SK-N-SH (cell line): ENCODE data around the gene EN2.

Source experiments
- CHD2 ChIP-seq: fragments of 150-350 bp; IDR thresholded peaks from 2 replicates; pipeline ENCODE4 v1.6.1; 2018; ENCODE audit warnings: low read length; ENCODE audit not compliant: partially characterized antibody
- EP300 ChIP-seq, 2 experiments: IDR thresholded peaks; 2 replicates each; pipeline versions ENCODE4 v1.4.0 to v1.6.1; 2012; ENCODE audit warnings: borderline replicate concordance in 1 of 2, low read depth in 1 of 2, low read length in 1 of 2
- GABPA ChIP-seq: IDR thresholded peaks from 2 replicates; pipeline ENCODE4 v1.4.0; 2012; ENCODE audit warnings: low read depth, mild to moderate bottlenecking
- JUND ChIP-seq: IDR thresholded peaks from 2 replicates; pipeline ENCODE4 v1.4.0; 2012
- MXI1 ChIP-seq: IDR thresholded peaks from 2 replicates; pipeline ENCODE4 v1.6.1; 2012; ENCODE audit warnings: mild to moderate bottlenecking, low read depth, low read length, improper control_type of control experiment
- POLR2AphosphoS5 ChIP-seq: IDR thresholded peaks from 2 replicates; pipeline ENCODE4 v1.6.1; 2012; ENCODE audit warnings: low read depth, low read length
- RAD21 ChIP-seq: IDR thresholded peaks from 2 replicates; pipeline ENCODE4 v1.6.1; 2012; ENCODE audit warnings: mild to moderate bottlenecking, low read length
- TEAD4 ChIP-seq: IDR thresholded peaks from 2 replicates; pipeline ENCODE4 v1.4.0; 2012; ENCODE audit warnings: mild to moderate bottlenecking, borderline replicate concordance; ENCODE audit not compliant: insufficient read depth
- TF ChIP-seq, protein P1 (sequence below): IDR thresholded peaks from 2 replicates; pipeline ENCODE4 v1.6.1; 2012; ENCODE audit warnings: mild to moderate bottlenecking, low read depth, low read length, moderate library complexity
- TF ChIP-seq, protein P2 (sequence below): fragments of 200-600 bp; sonication (generic); IDR thresholded peaks from 2 replicates; pipeline ENCODE4 v1.6.1; 2017; ENCODE audit warnings: antibody characterized with exemption, mild to moderate bottlenecking, moderate library complexity
- TF ChIP-seq, protein P3 (sequence below): IDR thresholded peaks from 2 replicates; pipeline ENCODE4 v1.4.0; 2012; ENCODE audit warnings: low read depth, borderline replicate concordance
- TF ChIP-seq, protein P4 (sequence below): IDR thresholded peaks from 2 replicates; pipeline ENCODE4 v1.4.0; 2012; ENCODE audit warnings: low read depth
- TF ChIP-seq, protein P5 (sequence below): fragments of 150-350 bp; IDR thresholded peaks from 2 replicates; pipeline ENCODE4 v1.6.1; 2017; ENCODE audit warnings: antibody characterized with exemption, low read length, low read depth, borderline replicate concordance

DNA sequence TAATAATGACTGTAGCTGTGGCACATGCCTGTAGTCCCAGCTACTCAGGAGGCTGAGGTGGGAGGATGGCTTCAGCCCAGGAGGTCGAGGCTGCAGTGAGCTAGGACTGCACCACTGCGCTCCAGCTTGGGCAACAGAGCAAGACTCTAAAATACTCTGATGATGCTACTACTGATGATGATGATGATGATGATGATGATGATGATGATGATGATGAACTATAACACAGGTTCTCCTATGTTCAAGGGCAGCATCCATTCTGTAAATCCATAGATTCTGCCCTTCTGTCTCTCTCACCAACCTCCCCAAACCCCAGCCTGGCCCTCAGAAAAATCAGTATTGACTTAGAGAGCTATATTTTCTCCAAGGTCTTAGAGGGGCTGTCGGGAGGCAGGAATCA, 22.8 kb upstream of the EN2 start:
- TF ChIP-seq, protein P1, sequence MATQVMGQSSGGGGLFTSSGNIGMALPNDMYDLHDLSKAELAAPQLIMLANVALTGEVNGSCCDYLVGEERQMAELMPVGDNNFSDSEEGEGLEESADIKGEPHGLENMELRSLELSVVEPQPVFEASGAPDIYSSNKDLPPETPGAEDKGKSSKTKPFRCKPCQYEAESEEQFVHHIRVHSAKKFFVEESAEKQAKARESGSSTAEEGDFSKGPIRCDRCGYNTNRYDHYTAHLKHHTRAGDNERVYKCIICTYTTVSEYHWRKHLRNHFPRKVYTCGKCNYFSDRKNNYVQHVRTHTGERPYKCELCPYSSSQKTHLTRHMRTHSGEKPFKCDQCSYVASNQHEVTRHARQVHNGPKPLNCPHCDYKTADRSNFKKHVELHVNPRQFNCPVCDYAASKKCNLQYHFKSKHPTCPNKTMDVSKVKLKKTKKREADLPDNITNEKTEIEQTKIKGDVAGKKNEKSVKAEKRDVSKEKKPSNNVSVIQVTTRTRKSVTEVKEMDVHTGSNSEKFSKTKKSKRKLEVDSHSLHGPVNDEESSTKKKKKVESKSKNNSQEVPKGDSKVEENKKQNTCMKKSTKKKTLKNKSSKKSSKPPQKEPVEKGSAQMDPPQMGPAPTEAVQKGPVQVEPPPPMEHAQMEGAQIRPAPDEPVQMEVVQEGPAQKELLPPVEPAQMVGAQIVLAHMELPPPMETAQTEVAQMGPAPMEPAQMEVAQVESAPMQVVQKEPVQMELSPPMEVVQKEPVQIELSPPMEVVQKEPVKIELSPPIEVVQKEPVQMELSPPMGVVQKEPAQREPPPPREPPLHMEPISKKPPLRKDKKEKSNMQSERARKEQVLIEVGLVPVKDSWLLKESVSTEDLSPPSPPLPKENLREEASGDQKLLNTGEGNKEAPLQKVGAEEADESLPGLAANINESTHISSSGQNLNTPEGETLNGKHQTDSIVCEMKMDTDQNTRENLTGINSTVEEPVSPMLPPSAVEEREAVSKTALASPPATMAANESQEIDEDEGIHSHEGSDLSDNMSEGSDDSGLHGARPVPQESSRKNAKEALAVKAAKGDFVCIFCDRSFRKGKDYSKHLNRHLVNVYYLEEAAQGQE: no peak
- TF ChIP-seq CHD2: no peak
- TF ChIP-seq RAD21: no peak
- TF ChIP-seq, protein P2, sequence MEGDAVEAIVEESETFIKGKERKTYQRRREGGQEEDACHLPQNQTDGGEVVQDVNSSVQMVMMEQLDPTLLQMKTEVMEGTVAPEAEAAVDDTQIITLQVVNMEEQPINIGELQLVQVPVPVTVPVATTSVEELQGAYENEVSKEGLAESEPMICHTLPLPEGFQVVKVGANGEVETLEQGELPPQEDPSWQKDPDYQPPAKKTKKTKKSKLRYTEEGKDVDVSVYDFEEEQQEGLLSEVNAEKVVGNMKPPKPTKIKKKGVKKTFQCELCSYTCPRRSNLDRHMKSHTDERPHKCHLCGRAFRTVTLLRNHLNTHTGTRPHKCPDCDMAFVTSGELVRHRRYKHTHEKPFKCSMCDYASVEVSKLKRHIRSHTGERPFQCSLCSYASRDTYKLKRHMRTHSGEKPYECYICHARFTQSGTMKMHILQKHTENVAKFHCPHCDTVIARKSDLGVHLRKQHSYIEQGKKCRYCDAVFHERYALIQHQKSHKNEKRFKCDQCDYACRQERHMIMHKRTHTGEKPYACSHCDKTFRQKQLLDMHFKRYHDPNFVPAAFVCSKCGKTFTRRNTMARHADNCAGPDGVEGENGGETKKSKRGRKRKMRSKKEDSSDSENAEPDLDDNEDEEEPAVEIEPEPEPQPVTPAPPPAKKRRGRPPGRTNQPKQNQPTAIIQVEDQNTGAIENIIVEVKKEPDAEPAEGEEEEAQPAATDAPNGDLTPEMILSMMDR: no peak
- TF ChIP-seq POLR2AphosphoS5: no peak
- no peak for TF ChIP-seq EP300 (IDR thresholded peaks at IDR 0.05; ENCODE audit: borderline replicate concordance in 1 of 2, low read depth in 1 of 2, low read length in 1 of 2)
- no peak for TF ChIP-seq MXI1
- TF ChIP-seq GABPA: no peak
- no peak for TF ChIP-seq TEAD4
- TF ChIP-seq, protein P3, sequence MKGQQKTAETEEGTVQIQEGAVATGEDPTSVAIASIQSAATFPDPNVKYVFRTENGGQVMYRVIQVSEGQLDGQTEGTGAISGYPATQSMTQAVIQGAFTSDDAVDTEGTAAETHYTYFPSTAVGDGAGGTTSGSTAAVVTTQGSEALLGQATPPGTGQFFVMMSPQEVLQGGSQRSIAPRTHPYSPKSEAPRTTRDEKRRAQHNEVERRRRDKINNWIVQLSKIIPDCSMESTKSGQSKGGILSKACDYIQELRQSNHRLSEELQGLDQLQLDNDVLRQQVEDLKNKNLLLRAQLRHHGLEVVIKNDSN: no peak
- TF ChIP-seq, protein P4, sequence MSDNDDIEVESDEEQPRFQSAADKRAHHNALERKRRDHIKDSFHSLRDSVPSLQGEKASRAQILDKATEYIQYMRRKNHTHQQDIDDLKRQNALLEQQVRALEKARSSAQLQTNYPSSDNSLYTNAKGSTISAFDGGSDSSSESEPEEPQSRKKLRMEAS: no peak
- TF ChIP-seq, protein P5, sequence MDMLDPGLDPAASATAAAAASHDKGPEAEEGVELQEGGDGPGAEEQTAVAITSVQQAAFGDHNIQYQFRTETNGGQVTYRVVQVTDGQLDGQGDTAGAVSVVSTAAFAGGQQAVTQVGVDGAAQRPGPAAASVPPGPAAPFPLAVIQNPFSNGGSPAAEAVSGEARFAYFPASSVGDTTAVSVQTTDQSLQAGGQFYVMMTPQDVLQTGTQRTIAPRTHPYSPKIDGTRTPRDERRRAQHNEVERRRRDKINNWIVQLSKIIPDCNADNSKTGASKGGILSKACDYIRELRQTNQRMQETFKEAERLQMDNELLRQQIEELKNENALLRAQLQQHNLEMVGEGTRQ: no peak
- no peak for TF ChIP-seq JUND
